Upper lobe of left lung (tissue), 6 donors: ENCODE results near the gene WWC1. TPM values are rescaled to one million over a fixed set of nuclear protein-coding genes. Genes with fewer than 3 reads are reported as not detected.

Experiments
- ATAC-seq, 2 donors: fragments of 200-7000 bp; cut with Tn5 transposase; one replicate each; pipeline ENCODE4 v1.9.1; 2022; ENCODE audit warnings: mild to moderate bottlenecking in 2 of 2, moderate library complexity in 2 of 2; ENCODE audit not compliant: low FRiP score in 2 of 2
- DNase-seq, 2 donors: peaks; one replicate each; pipeline ENCODE4 v3.0.0-alpha.2; 2019 to 2020
- H3K27ac ChIP-seq, 4 donors: fragments of 200-600 bp; sonication (generic); one replicate each; pipeline ENCODE4 v1.5.1; 2016 to 2019
- H3K27me3 ChIP-seq, 4 donors: fragments of 200-600 bp; sonication (generic); one replicate each; pipeline ENCODE4 v1.5.1; 2017 to 2019
- H3K36me3 ChIP-seq, 4 donors: fragments of 200-600 bp; sonication (generic); one replicate each; pipeline ENCODE4 v1.5.1; 2016 to 2019
- H3K4me1 ChIP-seq, 4 donors: fragments of 200-600 bp; sonication (generic); one replicate each; pipeline ENCODE4 v1.5.1; 2018 to 2019
- H3K4me3 ChIP-seq, 4 donors: fragments of 200-600 bp; sonication (generic); one replicate each; pipeline ENCODE4 v1.5.1; 2017 to 2019; ENCODE audit warnings: mild to moderate bottlenecking in 2 of 4, moderate library complexity in 1 of 4
- H3K9me3 ChIP-seq, 4 donors: fragments of 200-600 bp; sonication (generic); one replicate each; pipeline ENCODE4 v1.5.1; 2018 to 2019
- EP300 ChIP-seq, 4 donors: sonication (generic); formaldehyde crosslinking; IDR thresholded peaks; one replicate each; pipeline ENCODE4 v1.5.1; 2017; ENCODE audit warnings: antibody characterized with exemption in 4 of 4, control low read depth in 2 of 4
- POLR2A ChIP-seq, 4 donors: fragments of 450-650 bp; IDR thresholded peaks; one replicate each; pipeline ENCODE4 v1.5.1; 2016 to 2017; ENCODE audit warnings: antibody characterized with exemption in 4 of 4, mild to moderate bottlenecking in 2 of 4
- POLR2AphosphoS5 ChIP-seq, 2 donors: sonication (generic); formaldehyde crosslinking; IDR thresholded peaks; one replicate each; pipeline ENCODE4 v1.5.1; 2017; ENCODE audit warnings: antibody characterized with exemption in 2 of 2
- WGBS, 2 donors: methylation state at CpG; one replicate each; pipeline ENCODE4 v1.1.5; 2017 to 2018; 5-methylcytosine and 5-hydroxymethylcytosine counted together
- total RNA-seq, 6 donors: library from RNA; depleted of rRNA in 4 of 6; stranded (reverse); fragments of >200 nt in 4 of 6; gene quantifications; one replicate each; pipeline versions ENCODE4 v1.1.0 to v1.2.1, GENCODE V29; 2016 to 2021
- TF ChIP-seq, protein P1 (sequence below), 6 experiments: fragments of 450-650 bp in 4 of 6; fragments of 200-600 bp in 2 of 6; sonication (generic) in 2 of 6; IDR thresholded peaks; one replicate each; pipeline ENCODE4 v1.5.1; 2016 to 2019; ENCODE audit warnings: antibody characterized with exemption in 6 of 6
- donor health status: DM: no; HTN: no; CAD: no; lungs with moderate emphysema.
- donor health status: DM: no; HTN: yes; CAD: no; lungs with severe emphysema.

WWC1 gene
- total RNA-seq, 6 donors from 2014 or later, result 64.9 to 99.1 (median 86.4) TPM

DNA sequence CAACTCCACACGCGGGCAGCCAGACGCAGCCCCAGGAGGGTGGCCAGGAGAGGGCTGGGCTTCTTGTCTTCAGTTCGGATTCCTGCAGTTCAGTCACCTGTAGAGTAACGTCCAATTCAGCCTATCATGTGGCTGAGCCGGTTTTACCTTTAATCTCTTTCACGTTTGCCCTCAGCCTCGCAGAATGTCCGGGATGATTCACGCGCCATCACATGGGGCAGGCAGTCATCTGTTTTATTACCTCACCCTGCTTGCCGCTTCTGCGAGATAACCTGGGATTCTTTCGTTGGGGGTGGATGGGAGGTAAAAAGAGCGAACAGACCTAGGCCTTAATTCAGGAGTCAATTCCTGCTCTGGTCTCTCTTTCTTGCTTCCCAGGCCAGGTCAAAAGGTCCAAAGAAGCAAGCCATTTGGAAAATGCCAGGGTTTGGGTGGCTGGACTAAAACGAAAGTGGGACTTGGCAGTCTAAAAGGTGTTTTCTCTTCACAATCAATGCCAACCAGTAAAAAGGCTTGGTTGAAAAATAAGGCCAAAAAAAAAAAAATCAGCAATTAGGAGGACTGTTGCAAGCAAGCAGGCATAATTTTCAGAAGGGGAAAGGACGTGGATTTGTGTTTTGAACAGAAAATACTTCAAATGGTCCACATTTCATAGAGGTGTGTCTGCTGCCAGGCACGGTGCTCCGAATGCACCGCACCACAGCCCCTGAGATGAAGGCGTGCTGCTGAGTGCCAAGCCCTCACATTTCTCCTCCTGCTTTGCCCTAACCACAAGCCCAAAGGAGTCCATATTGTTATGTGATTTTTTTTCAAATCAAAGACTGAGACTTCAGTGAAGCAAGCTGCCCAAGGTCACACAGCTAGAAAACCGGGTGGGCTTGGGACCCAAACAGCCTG, 2.8 kb upstream of the WWC1 start:
- peak overlapping the region; percentile 35 to 67 (median 56) for H3K27ac ChIP-seq
- no peaks in the 10 kb centered on the region for H3K9me3 ChIP-seq
- ATAC-seq, result peak in 1 of 2 donors; percentile 54
- peak overlapping the region in 3 of 4 donors; percentile 9 to 30 (median 15) for H3K4me3 ChIP-seq
- peak; percentile 48 to 71 for DNase-seq
- peaks cover 9 to 21% (median 15%) of the 10 kb centered on the region in 4 donors for H3K4me1 ChIP-seq
- peaks cover 0 to 10% (median 4%) of the 10 kb centered on the region in 4 donors for H3K27me3 ChIP-seq
- WGBS, 2 donors, result 61 to 62% methylated on average over 20 to 22 of the region's 22 CpGs
- TF ChIP-seq, protein P1, sequence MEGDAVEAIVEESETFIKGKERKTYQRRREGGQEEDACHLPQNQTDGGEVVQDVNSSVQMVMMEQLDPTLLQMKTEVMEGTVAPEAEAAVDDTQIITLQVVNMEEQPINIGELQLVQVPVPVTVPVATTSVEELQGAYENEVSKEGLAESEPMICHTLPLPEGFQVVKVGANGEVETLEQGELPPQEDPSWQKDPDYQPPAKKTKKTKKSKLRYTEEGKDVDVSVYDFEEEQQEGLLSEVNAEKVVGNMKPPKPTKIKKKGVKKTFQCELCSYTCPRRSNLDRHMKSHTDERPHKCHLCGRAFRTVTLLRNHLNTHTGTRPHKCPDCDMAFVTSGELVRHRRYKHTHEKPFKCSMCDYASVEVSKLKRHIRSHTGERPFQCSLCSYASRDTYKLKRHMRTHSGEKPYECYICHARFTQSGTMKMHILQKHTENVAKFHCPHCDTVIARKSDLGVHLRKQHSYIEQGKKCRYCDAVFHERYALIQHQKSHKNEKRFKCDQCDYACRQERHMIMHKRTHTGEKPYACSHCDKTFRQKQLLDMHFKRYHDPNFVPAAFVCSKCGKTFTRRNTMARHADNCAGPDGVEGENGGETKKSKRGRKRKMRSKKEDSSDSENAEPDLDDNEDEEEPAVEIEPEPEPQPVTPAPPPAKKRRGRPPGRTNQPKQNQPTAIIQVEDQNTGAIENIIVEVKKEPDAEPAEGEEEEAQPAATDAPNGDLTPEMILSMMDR (IDR thresholded peaks at IDR 0.05), result no peak
- TF ChIP-seq POLR2AphosphoS5 (IDR thresholded peaks at IDR 0.05), result peak; percentile 20 to 31
- no peaks in the 10 kb centered on the region for H3K36me3 ChIP-seq

GRCh38 chr5:168290902-168291341, 523 bp upstream of the WWC1 start:
- peak overlapping the region in 3 of 4 donors; percentile 56 to 66 (median 59) for H3K4me3 ChIP-seq
- no peaks in the 10 kb centered on the region for H3K9me3 ChIP-seq
- H3K4me1 ChIP-seq, result peaks cover 15 to 33% (median 19%) of the 10 kb centered on the region in 4 donors
- H3K27me3 ChIP-seq, result peaks cover 0 to 10% (median 4%) of the 10 kb centered on the region in 4 donors
- no peak for TF ChIP-seq EP300 (IDR thresholded peaks at IDR 0.05)
- TF ChIP-seq, protein P1 (IDR thresholded peaks at IDR 0.05), result no peak
- TF ChIP-seq POLR2AphosphoS5 (IDR thresholded peaks at IDR 0.05), result no peak
- TF ChIP-seq POLR2A (IDR thresholded peaks at IDR 0.05), result no peak
- no peak for DNase-seq
- WGBS, 2 donors, result 14 to 23% methylated on average over 6 of the region's 6 CpGs
- H3K36me3 ChIP-seq, result no peaks in the 10 kb centered on the region
- ATAC-seq, result no peak
- H3K27ac ChIP-seq, result peak overlapping the region in 3 of 4 donors; percentile 40 to 53 (median 41)

GRCh38 chr5:168291964-168292785, 730 bp downstream of the WWC1 start:
- DNase-seq (no peak), ATAC-seq (peak in 1 of 2 donors; percentile 17)
- Histone ChIP-seq H3K27ac (peak overlapping the region; percentile 39 to 80 (median 76)), H3K4me1 (peaks cover 15 to 41% (median 25%) of the 10 kb centered on the region in 4 donors), H3K9me3 (no peaks in the 10 kb centered on the region), H3K27me3 (peaks cover 0 to 10% (median 4%) of the 10 kb centered on the region in 4 donors), H3K36me3 (no peaks in the 10 kb centered on the region), H3K4me3 (peak overlapping the region in 3 of 4 donors; percentile 56 to 66 (median 59))
- TF ChIP-seq, protein P1 (IDR thresholded peaks at IDR 0.05), result no peak
- no peak for TF ChIP-seq POLR2AphosphoS5 (IDR thresholded peaks at IDR 0.05)
- TF ChIP-seq EP300 (IDR thresholded peaks at IDR 0.05), result no peak
- no peak for TF ChIP-seq POLR2A (IDR thresholded peaks at IDR 0.05)
- WGBS, 2 donors, result 20% methylated on average over 3 to 10 of the region's 64 CpGs

- Histone ChIP-seq H3K36me3 (no peaks in the 10 kb centered on the region), H3K27ac (peak overlapping the region; percentile 39 to 80 (median 76))
Measured at GRCh38 chr5:168292786-168293696, 1.6 kb downstream of the WWC1 start.

More at GRCh38 chr5:168292786-168293696, 1.6 kb downstream of the WWC1 start:
- Histone ChIP-seq H3K9me3 (no peaks in the 10 kb centered on the region), H3K4me1 (peaks cover 15 to 41% (median 25%) of the 10 kb centered on the region in 4 donors), H3K4me3 (peak overlapping the region in 3 of 4 donors; percentile 56 to 66 (median 59)), H3K27me3 (peaks cover 0 to 10% (median 4%) of the 10 kb centered on the region in 4 donors)
- ATAC-seq (no peak), DNase-seq (peak in 1 of 2 donors; percentile 25)
- WGBS, 2 donors, result 51 to 55% methylated on average over 15 to 17 of the region's 18 CpGs
- TF ChIP-seq, protein P1 (IDR thresholded peaks at IDR 0.05), result no peak
- no peak for TF ChIP-seq POLR2A (IDR thresholded peaks at IDR 0.05)
- TF ChIP-seq EP300 (IDR thresholded peaks at IDR 0.05), result no peak
- TF ChIP-seq POLR2AphosphoS5 (IDR thresholded peaks at IDR 0.05), result no peak
